ENCODE data around the gene SENP1.
"Not testable (repeated sequence)": the region's sequence is repeated elsewhere in the genome, so short reads cannot be mapped to it uniquely, and the experiment has no call there.

SENP1 gene

GRCh38 chr12:48129376-48129775 lies 23.5 kb upstream of the SENP1 start:
- peaks cover 98 to 100% (median 100%) of the 10 kb centered on the region in 11 experiments for H3K36me3 ChIP-seq
- no peak overlapping the region for H3K4me2 ChIP-seq
- H3K9me3 ChIP-seq (replicated peaks in 1 of 11): no peaks in the 10 kb centered on the region
- H3K9ac ChIP-seq: no peak overlapping the region
- H3K4me1 ChIP-seq: no peaks in the 10 kb centered on the region
- H3K27me3 ChIP-seq: no peaks in the 10 kb centered on the region
- peaks cover 0 to 10% (median 0%) of the 10 kb centered on the region in 11 experiments; a peak in 2 of 22 replicates for H4K20me1 ChIP-seq
- TF ChIP-seq Cebpa-rat (IDR thresholded peaks at IDR 0.05): no peak
- no peak overlapping the region for H3K4me3 ChIP-seq
- no peak overlapping the region for H3K27ac ChIP-seq

DNA sequence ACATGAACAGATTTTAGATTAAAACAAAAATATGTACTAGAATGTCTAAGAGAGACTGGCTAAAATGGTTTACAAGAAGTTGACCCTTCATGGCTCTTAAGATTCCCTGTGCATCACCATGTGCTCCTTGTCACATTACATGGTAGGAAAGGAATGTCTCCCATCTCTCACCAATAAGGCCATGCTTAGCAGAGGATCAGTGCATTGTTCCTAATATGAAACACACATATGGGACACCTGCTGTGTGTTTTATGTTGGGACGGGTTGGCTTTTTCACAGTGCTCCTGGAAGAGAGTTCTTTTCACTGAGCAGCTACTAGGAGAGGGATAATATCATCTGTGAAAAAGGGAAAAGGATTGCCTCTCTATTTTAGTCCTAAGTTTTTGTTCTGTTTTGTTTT lies 22.9 kb upstream of the SENP1 start:
- Histone ChIP-seq H3K36me3 (peaks cover 96 to 100% (median 99%) of the 10 kb centered on the region in 11 experiments), H4K20me1 (peaks cover 0 to 4% (median 0%) of the 10 kb centered on the region in 11 experiments; a peak in 2 of 22 replicates), H3K4me2 (no peak overlapping the region), H3K9ac (no peak overlapping the region), H3K27ac (no peak overlapping the region), H3K4me1 (no peaks in the 10 kb centered on the region), H3K27me3 (no peaks in the 10 kb centered on the region), H3K9me3 (replicated peaks in 1 of 11) (no peaks in the 10 kb centered on the region), H3K4me3 (no peak overlapping the region)
- TF ChIP-seq Cebpa-rat (IDR thresholded peaks at IDR 0.05): no peak

GRCh38 chr12:48126953-48127630 lies 21.2 kb upstream of the SENP1 start:
- no peak overlapping the region for H3K9ac ChIP-seq
- peaks cover 0 to 6% (median 0%) of the 10 kb centered on the region in 10 experiments; a peak in 1 of 20 replicates for H3K4me1 ChIP-seq
- no peak overlapping the region for H3K4me2 ChIP-seq
- no peaks in the 10 kb centered on the region for H3K9me3 ChIP-seq (replicated peaks in 1 of 11)
- TF ChIP-seq Cebpa-rat (IDR thresholded peaks at IDR 0.05): no peak
- no peaks in the 10 kb centered on the region for H3K27me3 ChIP-seq
- no peak overlapping the region for H3K27ac ChIP-seq
- no peak overlapping the region for H3K4me3 ChIP-seq
- H3K36me3 ChIP-seq: peaks cover 95 to 100% (median 99%) of the 10 kb centered on the region in 11 experiments
- peaks cover 0 to 4% (median 0%) of the 10 kb centered on the region in 11 experiments; a peak in 2 of 22 replicates for H4K20me1 ChIP-seq

- no peaks in the 10 kb centered on the region for H3K9me3 ChIP-seq (replicated peaks in 1 of 11)
- no peak overlapping the region for H3K4me3 ChIP-seq
- peaks cover under 1 to 16% (median 5%) of the 10 kb centered on the region in 10 experiments; a peak in 15 of 20 replicates for H3K4me1 ChIP-seq
- no peak overlapping the region for H3K27ac ChIP-seq
- H3K9ac ChIP-seq: no peak overlapping the region
- H3K4me2 ChIP-seq: no peak overlapping the region
- no peaks in the 10 kb centered on the region for H3K27me3 ChIP-seq
- TF ChIP-seq Cebpa-rat (IDR thresholded peaks at IDR 0.05): no peak
- peaks cover 84 to 95% (median 89%) of the 10 kb centered on the region in 11 experiments for H3K36me3 ChIP-seq
- H4K20me1 ChIP-seq: peaks cover 0 to 4% (median 0%) of the 10 kb centered on the region in 11 experiments; a peak in 2 of 22 replicates
These were observed 20.1 kb upstream of the SENP1 start for GRCh38 chr12:48125985-48126384.

- H3K9me3 ChIP-seq (replicated peaks in 1 of 11); H3K27me3 ChIP-seq; H3K27ac ChIP-seq; H3K9ac ChIP-seq; H4K20me1 ChIP-seq; H3K4me2 ChIP-seq; H3K4me3 ChIP-seq: not testable (repeated sequence)
- Histone ChIP-seq H3K36me3 (peaks cover 80 to 90% (median 85%) of the 10 kb centered on the region in 11 experiments), H3K4me1 (peaks cover 5 to 20% (median 9%) of the 10 kb centered on the region in 10 experiments)
These were observed 19.7 kb upstream of the SENP1 start for GRCh38 chr12:48125542-48125941.

DNA sequence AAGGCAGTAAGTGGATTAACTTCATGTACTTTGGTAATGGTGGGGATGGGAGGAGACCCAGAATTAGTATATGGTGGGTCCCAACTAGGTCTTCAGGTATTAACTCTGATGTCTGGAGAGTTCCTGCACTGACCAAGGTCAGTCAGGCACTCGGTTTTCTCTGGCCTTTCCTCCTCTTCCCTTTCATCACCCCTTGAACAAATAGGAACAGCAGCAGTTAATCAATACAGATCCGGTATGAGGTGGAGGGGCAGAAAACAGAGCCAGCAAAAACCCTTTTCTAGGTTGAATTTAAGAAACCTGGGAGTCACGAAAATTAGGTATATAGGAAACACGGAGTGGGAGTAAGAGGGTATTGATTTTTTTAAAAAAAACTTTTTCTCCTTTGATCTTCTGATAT lies 17.3 kb upstream of the SENP1 start:
- Histone ChIP-seq H3K4me3 (no peak overlapping the region), H3K27me3 (no peaks in the 10 kb centered on the region), H4K20me1 (peaks cover 0 to 4% (median 0%) of the 10 kb centered on the region in 11 experiments; a peak in 2 of 22 replicates), H3K36me3 (peaks cover 57 to 66% (median 61%) of the 10 kb centered on the region in 11 experiments), H3K4me2 (no peak overlapping the region), H3K27ac (no peak overlapping the region), H3K9me3 (replicated peaks in 1 of 11) (no peaks in the 10 kb centered on the region), H3K9ac (no peak overlapping the region), H3K4me1 (peaks cover 18 to 37% (median 25%) of the 10 kb centered on the region in 10 experiments)
- TF ChIP-seq Cebpa-rat (IDR thresholded peaks at IDR 0.05): no peak

- H3K4me1 ChIP-seq: peaks cover 18 to 37% (median 25%) of the 10 kb centered on the region in 10 experiments
- H3K9ac ChIP-seq: no peak overlapping the region
- no peak overlapping the region for H3K4me2 ChIP-seq
- no peak overlapping the region for H3K27ac ChIP-seq
- H3K36me3 ChIP-seq: peaks cover 48 to 57% (median 52%) of the 10 kb centered on the region in 11 experiments
- no peaks in the 10 kb centered on the region for H3K27me3 ChIP-seq
- no peak overlapping the region for H3K4me3 ChIP-seq
- no peak for TF ChIP-seq Cebpa-rat (IDR thresholded peaks at IDR 0.05)
- peaks cover 0 to under 1% (median 0%) of the 10 kb centered on the region in 11 experiments; a peak in 1 of 22 replicates for H4K20me1 ChIP-seq
- H3K9me3 ChIP-seq (replicated peaks in 1 of 11): no peaks in the 10 kb centered on the region
These were observed 16.4 kb upstream of the SENP1 start for GRCh38 chr12:48122065-48122834.

- TF ChIP-seq Cebpa-rat (IDR thresholded peaks at IDR 0.05): no peak
- peaks cover 18 to 37% (median 25%) of the 10 kb centered on the region in 10 experiments for H3K4me1 ChIP-seq
- H4K20me1 ChIP-seq: no peaks in the 10 kb centered on the region
- peak overlapping the region in 5 of 11 experiments; percentile 80 to 96 (median 90); a peak in 5 of 22 replicates for H3K4me2 ChIP-seq
- no peak overlapping the region for H3K9ac ChIP-seq
- no peaks in the 10 kb centered on the region for H3K9me3 ChIP-seq (replicated peaks in 1 of 11)
- H3K4me3 ChIP-seq: no peak overlapping the region
- peaks cover 40 to 50% (median 45%) of the 10 kb centered on the region in 11 experiments for H3K36me3 ChIP-seq
- no peaks in the 10 kb centered on the region for H3K27me3 ChIP-seq
- H3K27ac ChIP-seq: no peak overlapping the region
These were observed 15.6 kb upstream of the SENP1 start for GRCh38 chr12:48121522-48121921.

DNA sequence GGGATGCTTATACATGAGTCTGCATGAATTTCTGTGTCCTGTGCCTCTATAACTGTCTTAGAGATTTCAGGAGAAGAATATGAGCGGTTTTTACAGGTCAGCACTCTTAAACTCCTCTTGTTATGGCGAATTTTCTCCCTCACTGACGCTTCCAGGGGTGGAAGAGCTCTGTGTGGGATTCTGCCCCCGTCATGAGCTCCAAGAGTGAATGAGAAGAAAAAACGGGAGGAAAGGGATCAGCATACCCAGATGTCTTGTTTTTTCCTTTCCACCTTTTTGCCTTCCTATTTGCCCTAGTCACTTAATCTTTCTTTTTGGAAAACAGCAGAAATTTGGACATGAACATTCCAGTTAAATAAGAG lies 13.9 kb upstream of the SENP1 start:
- no peaks in the 10 kb centered on the region for H4K20me1 ChIP-seq
- H3K9me3 ChIP-seq (replicated peaks in 1 of 11): no peaks in the 10 kb centered on the region
- H3K27ac ChIP-seq: peak overlapping the region; percentile 8 to 80 (median 72); a peak in 21 of 22 replicates
- peak overlapping the region; percentile 76 to 96 (median 90) for H3K4me2 ChIP-seq
- H3K9ac ChIP-seq: peak overlapping the region; percentile 73 to 82 (median 80)
- H3K4me3 ChIP-seq: peak overlapping the region; percentile 65 to 85 (median 76)
- no peaks in the 10 kb centered on the region for H3K27me3 ChIP-seq
- peaks cover 23 to 33% (median 29%) of the 10 kb centered on the region in 11 experiments for H3K36me3 ChIP-seq
- no peak for TF ChIP-seq Cebpa-rat (IDR thresholded peaks at IDR 0.05)
- H3K4me1 ChIP-seq: peaks cover 18 to 37% (median 25%) of the 10 kb centered on the region in 10 experiments
